Astrocyte (in vitro differentiated cells and primary cell): ENCODE data around the gene HOXB13. TPM values are rescaled to one million over a fixed set of nuclear protein-coding genes. Genes with fewer than 3 reads are reported as not detected.

Experiments used
- DNase-seq: peaks from one replicate; pipeline ENCODE4 v3.0.0-alpha.2; 2010; ENCODE audit warnings: low read depth
- FAIRE-seq: peaks from 2 replicates; lab custom pipeline; 2011; peaks lifted over from hg19 to GRCh38; lab: Jason Lieb, UNC
- H2AFZ ChIP-seq: 2 replicates; pipeline ENCODE4 v1.6.0; 2012; ENCODE audit warnings: low read depth, low read length, inconsistent platforms
- H3K27ac ChIP-seq: 2 replicates; pipeline ENCODE4 v1.5.1; 2011; ENCODE audit warnings: low read depth, low read length, inconsistent platforms
- H3K27me3 ChIP-seq: 2 replicates; pipeline ENCODE4 v1.6.0; 2011; ENCODE audit warnings: low read length, inconsistent platforms; ENCODE audit not compliant: insufficient read depth
- H3K36me3 ChIP-seq: 2 replicates; pipeline ENCODE4 v1.5.1; 2011; ENCODE audit warnings: low read length, inconsistent platforms; ENCODE audit not compliant: insufficient read depth
- H3K4me1 ChIP-seq: 2 replicates; pipeline ENCODE4 v1.5.1; 2011; ENCODE audit warnings: low read length, inconsistent platforms; ENCODE audit not compliant: insufficient read depth
- H3K4me2 ChIP-seq: 2 replicates; pipeline ENCODE4 v1.6.0; 2012; ENCODE audit warnings: low read length, inconsistent platforms
- H3K4me3 ChIP-seq: 2 replicates; pipeline ENCODE4 v1.5.1; 2011; ENCODE audit warnings: low read depth, mild to moderate bottlenecking, low read length, inconsistent platforms; ENCODE audit not compliant: insufficient read depth
- H3K79me2 ChIP-seq: 2 replicates; pipeline ENCODE4 v1.6.0; 2012; ENCODE audit warnings: mild to moderate bottlenecking, low read length, inconsistent platforms; ENCODE audit not compliant: insufficient read depth
- H3K9ac ChIP-seq: 2 replicates; pipeline ENCODE4 v1.6.0; 2012; ENCODE audit warnings: mild to moderate bottlenecking, low read length, inconsistent platforms
- H3K9me3 ChIP-seq: 2 replicates; pipeline ENCODE4 v1.5.1; 2012; ENCODE audit warnings: low read depth, mild to moderate bottlenecking, low read length, inconsistent platforms; ENCODE audit not compliant: insufficient read depth
- H4K20me1 ChIP-seq: 2 replicates; pipeline ENCODE4 v1.6.0; 2012; ENCODE audit warnings: low read length, inconsistent platforms; ENCODE audit not compliant: insufficient read depth
- H3K27ac Mint-ChIP-seq: one replicate; pipeline ENCODE4 v1.8.0; 2021; ENCODE audit warnings: mild to moderate bottlenecking, mixed read lengths; ENCODE audit not compliant: unreplicated experiment
- H3K27me3 Mint-ChIP-seq: one replicate; pipeline ENCODE4 v1.8.0; 2021; ENCODE audit warnings: low read depth, mixed read lengths; ENCODE audit not compliant: unreplicated experiment
- H3K36me3 Mint-ChIP-seq: one replicate; pipeline ENCODE4 v1.8.0; 2021; ENCODE audit warnings: low read depth, mixed read lengths; ENCODE audit not compliant: unreplicated experiment
- H3K4me1 Mint-ChIP-seq: one replicate; pipeline ENCODE4 v1.8.0; 2021; ENCODE audit warnings: low read depth, mixed read lengths; ENCODE audit not compliant: unreplicated experiment
- H3K4me3 Mint-ChIP-seq: one replicate; pipeline ENCODE4 v1.8.0; 2021; ENCODE audit warnings: mild to moderate bottlenecking, moderate library complexity, mixed read lengths; ENCODE audit not compliant: unreplicated experiment
- H3K9me3 Mint-ChIP-seq: one replicate; pipeline ENCODE4 v1.8.0; 2021; ENCODE audit warnings: mild to moderate bottlenecking, mixed read lengths; ENCODE audit not compliant: unreplicated experiment
- CTCF ChIP-seq: IDR thresholded peaks from 2 replicates; pipeline ENCODE4 v1.5.1; 2011; ENCODE audit warnings: low read depth, mild to moderate bottlenecking, inconsistent platforms, low read length, moderate library complexity; ENCODE audit not compliant: insufficient read depth
- EZH2 ChIP-seq: IDR thresholded peaks from 2 replicates; pipeline ENCODE4 v1.6.1; 2012; ENCODE audit warnings: mild to moderate bottlenecking, low read length, inconsistent platforms; ENCODE audit not compliant: insufficient read depth
- total RNA-seq: library from RNA; stranded (reverse); gene quantifications from 2 replicates; pipeline ENCODE4 v1.2.1, GENCODE V29; 2021

The HOXB13 gene
- total RNA-seq, 1 donor from 2014 or later, result not detected

GRCh38 chr17:48718761-48719641 is 9.5 kb downstream of the HOXB13 start:
- DNase-seq, result no peak
- H3K9ac ChIP-seq, result no peak overlapping the region

GRCh38 chr17:48718227-48718760 is 10.3 kb downstream of the HOXB13 start:
- DNase-seq (no peak), FAIRE-seq (no peak)
- Mint-ChIP-seq H3K4me3 (no peak overlapping the region), H3K4me1 (no peaks in the 10 kb centered on the region), H3K27ac (no peak overlapping the region), H3K9me3 (peaks cover 2% of the 10 kb centered on the region), H3K27me3 (peaks cover 93% of the 10 kb centered on the region), H3K36me3 (peaks cover 2% of the 10 kb centered on the region)
- Histone ChIP-seq H4K20me1 (peaks cover 9% of the 10 kb centered on the region), H3K9ac (no peak overlapping the region), H2AFZ (no peak overlapping the region), H3K27ac (no peak overlapping the region), H3K9me3 (peaks cover 10% of the 10 kb centered on the region), H3K27me3 (peaks cover 86% of the 10 kb centered on the region), H3K4me2 (no peak overlapping the region), H3K4me1 (no peaks in the 10 kb centered on the region), H3K36me3 (no peaks in the 10 kb centered on the region), H3K4me3 (no peak overlapping the region), H3K79me2 (no peaks in the 10 kb centered on the region)
- TF ChIP-seq EZH2 (no peak), CTCF (no peak)

More at GRCh38 chr17:48718761-48719641, 9.5 kb downstream of the HOXB13 start:
- TF ChIP-seq EZH2 (peak; percentile 100), CTCF (no peak)
- peaks cover 94% of the 10 kb centered on the region for H3K27me3 Mint-ChIP-seq
- H3K36me3 ChIP-seq, result no peaks in the 10 kb centered on the region
- H3K4me3 Mint-ChIP-seq, result peak overlapping the region; percentile 62
- H3K27ac Mint-ChIP-seq, result no peak overlapping the region
- peak overlapping the region; percentile 45 for H2AFZ ChIP-seq
- H3K4me2 ChIP-seq, result peak overlapping the region; percentile 46
- H3K4me3 ChIP-seq, result no peak overlapping the region
- no peak overlapping the region for H3K27ac ChIP-seq
- peaks cover 2% of the 10 kb centered on the region for H3K9me3 Mint-ChIP-seq
- H3K36me3 Mint-ChIP-seq, result peaks cover 2% of the 10 kb centered on the region
- peaks cover 10% of the 10 kb centered on the region for H3K9me3 ChIP-seq
- no peak for FAIRE-seq
- H3K27me3 ChIP-seq, result peaks cover 89% of the 10 kb centered on the region
- H3K4me1 ChIP-seq, result peaks cover 2% of the 10 kb centered on the region
- peaks cover 9% of the 10 kb centered on the region for H4K20me1 ChIP-seq
- no peaks in the 10 kb centered on the region for H3K4me1 Mint-ChIP-seq
- H3K79me2 ChIP-seq, result no peaks in the 10 kb centered on the region
